Measurements from ENCODE around the gene KRT35.

DNA sequence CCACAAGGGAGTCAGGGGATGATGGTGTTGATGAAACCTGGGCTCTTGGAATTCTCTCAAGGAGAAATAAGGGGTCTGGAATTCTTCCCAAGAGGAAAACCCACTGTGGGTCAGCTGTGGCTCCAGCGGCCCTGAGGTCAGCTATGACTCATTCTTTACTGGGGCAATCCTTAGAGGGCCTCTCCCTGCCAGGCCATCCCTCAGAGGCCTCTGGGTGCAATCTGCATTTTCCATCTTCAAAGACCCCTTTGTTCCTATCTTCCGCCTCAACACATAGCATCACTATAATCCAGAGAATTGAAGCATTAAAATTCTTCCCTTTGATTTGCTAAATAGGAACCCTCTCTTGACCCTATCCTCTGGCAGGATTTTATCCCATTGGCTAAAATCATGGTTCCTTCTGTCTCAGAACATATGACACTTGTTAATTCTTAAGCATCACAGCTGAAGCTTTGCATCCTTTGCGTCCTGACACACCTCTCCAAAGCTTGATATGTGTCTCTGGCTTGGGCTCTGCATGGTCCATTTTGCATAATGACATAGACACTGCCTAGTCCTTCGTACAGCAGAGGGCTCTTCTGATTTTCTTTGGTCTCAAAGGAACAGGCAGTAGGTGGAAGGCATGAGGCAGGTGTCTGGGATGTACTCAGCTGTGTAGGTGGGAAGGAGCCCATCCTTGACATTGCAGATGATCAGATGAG is 52.2 kb downstream of the KRT35 start:
- TF ChIP-seq EZH2 (IDR thresholded peaks at IDR 0.05; ENCODE audit: low read depth, unreplicated experiment) (no peak), POLR2AphosphoS5 (IDR thresholded peaks at IDR 0.05; ENCODE audit: low read depth) (no peak), EZH2phosphoT487 (IDR thresholded peaks at IDR 0.05; ENCODE audit: unreplicated experiment) (no peak), CREB1 (CRISPR knock-in tag; IDR thresholded peaks at IDR 0.05; ENCODE audit: low read depth) (no peak), NANOG (IDR thresholded peaks at IDR 0.05; ENCODE audit: borderline replicate concordance) (no peak), STAT1 (IDR thresholded peaks at IDR 0.05; ENCODE audit: unreplicated experiment) (no peak), JUNB (IDR thresholded peaks at IDR 0.05; ENCODE audit: unreplicated experiment) (no peak), ZNF114 (CRISPR knock-in tag; IDR thresholded peaks at IDR 0.05) (no peak), ZNF331 (CRISPR knock-in tag; IDR thresholded peaks at IDR 0.05; ENCODE audit: low read depth) (no peak)
- TF ChIP-seq, protein P1, sequence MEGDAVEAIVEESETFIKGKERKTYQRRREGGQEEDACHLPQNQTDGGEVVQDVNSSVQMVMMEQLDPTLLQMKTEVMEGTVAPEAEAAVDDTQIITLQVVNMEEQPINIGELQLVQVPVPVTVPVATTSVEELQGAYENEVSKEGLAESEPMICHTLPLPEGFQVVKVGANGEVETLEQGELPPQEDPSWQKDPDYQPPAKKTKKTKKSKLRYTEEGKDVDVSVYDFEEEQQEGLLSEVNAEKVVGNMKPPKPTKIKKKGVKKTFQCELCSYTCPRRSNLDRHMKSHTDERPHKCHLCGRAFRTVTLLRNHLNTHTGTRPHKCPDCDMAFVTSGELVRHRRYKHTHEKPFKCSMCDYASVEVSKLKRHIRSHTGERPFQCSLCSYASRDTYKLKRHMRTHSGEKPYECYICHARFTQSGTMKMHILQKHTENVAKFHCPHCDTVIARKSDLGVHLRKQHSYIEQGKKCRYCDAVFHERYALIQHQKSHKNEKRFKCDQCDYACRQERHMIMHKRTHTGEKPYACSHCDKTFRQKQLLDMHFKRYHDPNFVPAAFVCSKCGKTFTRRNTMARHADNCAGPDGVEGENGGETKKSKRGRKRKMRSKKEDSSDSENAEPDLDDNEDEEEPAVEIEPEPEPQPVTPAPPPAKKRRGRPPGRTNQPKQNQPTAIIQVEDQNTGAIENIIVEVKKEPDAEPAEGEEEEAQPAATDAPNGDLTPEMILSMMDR (conservative IDR thresholded peaks at IDR 0.05; ENCODE audit: low read depth in 2 of 2) = no peak
- TF ChIP-seq, protein P2, sequence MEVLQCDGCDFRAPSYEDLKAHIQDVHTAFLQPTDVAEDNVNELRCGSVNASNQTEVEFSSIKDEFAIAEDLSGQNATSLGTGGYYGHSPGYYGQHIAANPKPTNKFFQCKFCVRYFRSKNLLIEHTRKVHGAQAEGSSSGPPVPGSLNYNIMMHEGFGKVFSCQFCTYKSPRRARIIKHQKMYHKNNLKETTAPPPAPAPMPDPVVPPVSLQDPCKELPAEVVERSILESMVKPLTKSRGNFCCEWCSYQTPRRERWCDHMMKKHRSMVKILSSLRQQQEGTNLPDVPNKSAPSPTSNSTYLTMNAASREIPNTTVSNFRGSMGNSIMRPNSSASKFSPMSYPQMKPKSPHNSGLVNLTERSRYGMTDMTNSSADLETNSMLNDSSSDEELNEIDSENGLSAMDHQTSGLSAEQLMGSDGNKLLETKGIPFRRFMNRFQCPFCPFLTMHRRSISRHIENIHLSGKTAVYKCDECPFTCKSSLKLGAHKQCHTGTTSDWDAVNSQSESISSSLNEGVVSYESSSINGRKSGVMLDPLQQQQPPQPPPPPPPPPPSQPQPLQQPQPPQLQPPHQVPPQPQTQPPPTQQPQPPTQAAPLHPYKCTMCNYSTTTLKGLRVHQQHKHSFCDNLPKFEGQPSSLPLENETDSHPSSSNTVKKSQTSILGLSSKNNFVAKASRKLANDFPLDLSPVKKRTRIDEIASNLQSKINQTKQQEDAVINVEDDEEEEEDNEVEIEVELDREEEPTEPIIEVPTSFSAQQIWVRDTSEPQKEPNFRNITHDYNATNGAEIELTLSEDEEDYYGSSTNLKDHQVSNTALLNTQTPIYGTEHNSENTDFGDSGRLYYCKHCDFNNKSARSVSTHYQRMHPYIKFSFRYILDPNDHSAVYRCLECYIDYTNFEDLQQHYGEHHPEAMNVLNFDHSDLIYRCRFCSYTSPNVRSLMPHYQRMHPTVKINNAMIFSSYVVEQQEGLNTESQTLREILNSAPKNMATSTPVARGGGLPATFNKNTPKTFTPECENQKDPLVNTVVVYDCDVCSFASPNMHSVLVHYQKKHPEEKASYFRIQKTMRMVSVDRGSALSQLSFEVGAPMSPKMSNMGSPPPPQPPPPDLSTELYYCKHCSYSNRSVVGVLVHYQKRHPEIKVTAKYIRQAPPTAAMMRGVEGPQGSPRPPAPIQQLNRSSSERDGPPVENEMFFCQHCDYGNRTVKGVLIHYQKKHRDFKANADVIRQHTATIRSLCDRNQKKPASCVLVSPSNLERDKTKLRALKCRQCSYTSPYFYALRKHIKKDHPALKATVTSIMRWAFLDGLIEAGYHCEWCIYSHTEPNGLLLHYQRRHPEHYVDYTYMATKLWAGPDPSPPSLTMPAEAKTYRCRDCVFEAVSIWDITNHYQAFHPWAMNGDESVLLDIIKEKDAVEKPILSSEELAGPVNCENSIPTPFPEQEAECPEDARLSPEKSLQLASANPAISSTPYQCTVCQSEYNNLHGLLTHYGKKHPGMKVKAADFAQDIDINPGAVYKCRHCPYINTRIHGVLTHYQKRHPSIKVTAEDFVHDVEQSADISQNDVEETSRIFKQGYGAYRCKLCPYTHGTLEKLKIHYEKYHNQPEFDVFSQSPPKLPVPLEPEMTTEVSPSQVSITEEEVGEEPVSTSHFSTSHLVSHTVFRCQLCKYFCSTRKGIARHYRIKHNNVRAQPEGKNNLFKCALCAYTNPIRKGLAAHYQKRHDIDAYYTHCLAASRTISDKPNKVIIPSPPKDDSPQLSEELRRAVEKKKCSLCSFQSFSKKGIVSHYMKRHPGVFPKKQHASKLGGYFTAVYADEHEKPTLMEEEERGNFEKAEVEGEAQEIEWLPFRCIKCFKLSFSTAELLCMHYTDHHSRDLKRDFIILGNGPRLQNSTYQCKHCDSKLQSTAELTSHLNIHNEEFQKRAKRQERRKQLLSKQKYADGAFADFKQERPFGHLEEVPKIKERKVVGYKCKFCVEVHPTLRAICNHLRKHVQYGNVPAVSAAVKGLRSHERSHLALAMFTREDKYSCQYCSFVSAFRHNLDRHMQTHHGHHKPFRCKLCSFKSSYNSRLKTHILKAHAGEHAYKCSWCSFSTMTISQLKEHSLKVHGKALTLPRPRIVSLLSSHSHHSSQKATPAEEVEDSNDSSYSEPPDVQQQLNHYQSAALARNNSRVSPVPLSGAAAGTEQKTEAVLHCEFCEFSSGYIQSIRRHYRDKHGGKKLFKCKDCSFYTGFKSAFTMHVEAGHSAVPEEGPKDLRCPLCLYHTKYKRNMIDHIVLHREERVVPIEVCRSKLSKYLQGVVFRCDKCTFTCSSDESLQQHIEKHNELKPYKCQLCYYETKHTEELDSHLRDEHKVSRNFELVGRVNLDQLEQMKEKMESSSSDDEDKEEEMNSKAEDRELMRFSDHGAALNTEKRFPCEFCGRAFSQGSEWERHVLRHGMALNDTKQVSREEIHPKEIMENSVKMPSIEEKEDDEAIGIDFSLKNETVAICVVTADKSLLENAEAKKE (CRISPR knock-in tag; IDR thresholded peaks at IDR 0.05) = no peak
- TF ChIP-seq, protein P3, sequence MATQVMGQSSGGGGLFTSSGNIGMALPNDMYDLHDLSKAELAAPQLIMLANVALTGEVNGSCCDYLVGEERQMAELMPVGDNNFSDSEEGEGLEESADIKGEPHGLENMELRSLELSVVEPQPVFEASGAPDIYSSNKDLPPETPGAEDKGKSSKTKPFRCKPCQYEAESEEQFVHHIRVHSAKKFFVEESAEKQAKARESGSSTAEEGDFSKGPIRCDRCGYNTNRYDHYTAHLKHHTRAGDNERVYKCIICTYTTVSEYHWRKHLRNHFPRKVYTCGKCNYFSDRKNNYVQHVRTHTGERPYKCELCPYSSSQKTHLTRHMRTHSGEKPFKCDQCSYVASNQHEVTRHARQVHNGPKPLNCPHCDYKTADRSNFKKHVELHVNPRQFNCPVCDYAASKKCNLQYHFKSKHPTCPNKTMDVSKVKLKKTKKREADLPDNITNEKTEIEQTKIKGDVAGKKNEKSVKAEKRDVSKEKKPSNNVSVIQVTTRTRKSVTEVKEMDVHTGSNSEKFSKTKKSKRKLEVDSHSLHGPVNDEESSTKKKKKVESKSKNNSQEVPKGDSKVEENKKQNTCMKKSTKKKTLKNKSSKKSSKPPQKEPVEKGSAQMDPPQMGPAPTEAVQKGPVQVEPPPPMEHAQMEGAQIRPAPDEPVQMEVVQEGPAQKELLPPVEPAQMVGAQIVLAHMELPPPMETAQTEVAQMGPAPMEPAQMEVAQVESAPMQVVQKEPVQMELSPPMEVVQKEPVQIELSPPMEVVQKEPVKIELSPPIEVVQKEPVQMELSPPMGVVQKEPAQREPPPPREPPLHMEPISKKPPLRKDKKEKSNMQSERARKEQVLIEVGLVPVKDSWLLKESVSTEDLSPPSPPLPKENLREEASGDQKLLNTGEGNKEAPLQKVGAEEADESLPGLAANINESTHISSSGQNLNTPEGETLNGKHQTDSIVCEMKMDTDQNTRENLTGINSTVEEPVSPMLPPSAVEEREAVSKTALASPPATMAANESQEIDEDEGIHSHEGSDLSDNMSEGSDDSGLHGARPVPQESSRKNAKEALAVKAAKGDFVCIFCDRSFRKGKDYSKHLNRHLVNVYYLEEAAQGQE (IDR thresholded peaks at IDR 0.05; ENCODE audit: unreplicated experiment) = no peak
- TF ChIP-seq, protein P4, sequence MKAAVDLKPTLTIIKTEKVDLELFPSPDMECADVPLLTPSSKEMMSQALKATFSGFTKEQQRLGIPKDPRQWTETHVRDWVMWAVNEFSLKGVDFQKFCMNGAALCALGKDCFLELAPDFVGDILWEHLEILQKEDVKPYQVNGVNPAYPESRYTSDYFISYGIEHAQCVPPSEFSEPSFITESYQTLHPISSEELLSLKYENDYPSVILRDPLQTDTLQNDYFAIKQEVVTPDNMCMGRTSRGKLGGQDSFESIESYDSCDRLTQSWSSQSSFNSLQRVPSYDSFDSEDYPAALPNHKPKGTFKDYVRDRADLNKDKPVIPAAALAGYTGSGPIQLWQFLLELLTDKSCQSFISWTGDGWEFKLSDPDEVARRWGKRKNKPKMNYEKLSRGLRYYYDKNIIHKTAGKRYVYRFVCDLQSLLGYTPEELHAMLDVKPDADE (IDR thresholded peaks at IDR 0.05) = no peak

All from GM23338 (cell line).